H1 (cell line): ENCODE data around the gene HLA-DPB1. TPM values are rescaled to one million over a fixed set of nuclear protein-coding genes. Genes with fewer than 3 reads are reported as not detected.

Source experiments
- HDAC6 ChIP-seq: IDR thresholded peaks from one replicate; pipeline ENCODE4 v1.7.1; 2012; ENCODE audit warnings: low read depth, mild to moderate bottlenecking, inconsistent platforms, low read length, moderate library complexity
- SIRT6 ChIP-seq: IDR thresholded peaks from one replicate; pipeline ENCODE4 v1.7.1; 2012; ENCODE audit warnings: low read length, inconsistent platforms
- SRF ChIP-seq: IDR thresholded peaks from 2 replicates; pipeline ENCODE4 v1.6.1; 2011; ENCODE audit warnings: mild to moderate bottlenecking, low read depth, low read length, moderate library complexity
- polyA plus RNA-seq, 7 experiments: library from polyadenylated mRNA; depleted of rRNA in 3 of 7; stranded (reverse) in 5 of 7; unstranded in 2 of 7; fragments of >200 nt in 5 of 7; fragments of 200-250 nt in 2 of 7; gene quantifications; 1 replicate in 5 of 7; 2 replicates in 1 of 7; 4 replicates in 1 of 7; pipeline versions ENCODE4 v1.2.1 to v1.2.3, GENCODE V29; 2011 to 2013; ENCODE audit warnings: missing spikeins in 2 of 7, mixed read lengths in 2 of 7
- total RNA-seq: library from RNA; stranded (reverse); fragmentation: NEBNext Ultra II Directional; extraction: Animal tissue kit (Norgen Biotek cat#: 25700); gene quantifications from 2 replicates; pipeline ENCODE4 v1.2.1, GENCODE V29; 2021
- TF ChIP-seq, protein P1 (sequence below): IDR thresholded peaks from 2 replicates; pipeline ENCODE4 v1.6.1; 2011; ENCODE audit warnings: low read length, improper control_type of control experiment

Gene HLA-DPB1
- total and polyA plus RNA-seq, 2 of the 8 experiments (the other 6 are each of a cell fraction or from before 2014, with no cell fraction given) = 32.3 to 58.8 TPM

DNA sequence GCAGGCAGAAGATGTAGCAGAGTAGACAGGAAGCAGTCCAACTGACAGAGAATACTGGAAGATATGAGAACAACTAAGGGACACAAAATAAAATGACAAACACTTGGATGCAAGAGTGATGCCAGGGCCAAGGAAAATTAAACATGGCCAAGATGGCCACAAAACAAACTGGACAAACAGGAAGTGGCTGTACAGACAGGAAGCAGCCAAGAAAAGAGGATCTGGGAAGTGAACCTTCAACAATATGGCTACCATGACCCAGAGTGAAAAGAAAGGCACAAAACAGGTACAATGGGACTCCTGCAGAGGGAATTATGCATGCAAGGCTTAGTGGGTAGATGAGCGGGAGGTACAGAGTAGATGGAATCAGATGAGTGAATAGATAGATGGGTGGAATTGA is 29.1 kb downstream of the HLA-DPB1 start (continued):
- TF ChIP-seq, protein P1, sequence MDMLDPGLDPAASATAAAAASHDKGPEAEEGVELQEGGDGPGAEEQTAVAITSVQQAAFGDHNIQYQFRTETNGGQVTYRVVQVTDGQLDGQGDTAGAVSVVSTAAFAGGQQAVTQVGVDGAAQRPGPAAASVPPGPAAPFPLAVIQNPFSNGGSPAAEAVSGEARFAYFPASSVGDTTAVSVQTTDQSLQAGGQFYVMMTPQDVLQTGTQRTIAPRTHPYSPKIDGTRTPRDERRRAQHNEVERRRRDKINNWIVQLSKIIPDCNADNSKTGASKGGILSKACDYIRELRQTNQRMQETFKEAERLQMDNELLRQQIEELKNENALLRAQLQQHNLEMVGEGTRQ = no peak
- TF ChIP-seq HDAC6 (no peak), SRF (no peak), SIRT6 (no peak)
- TF ChIP-seq, all 59 proteins: peak for 0
